Measurements from ENCODE around the gene DNM1.

DNA sequence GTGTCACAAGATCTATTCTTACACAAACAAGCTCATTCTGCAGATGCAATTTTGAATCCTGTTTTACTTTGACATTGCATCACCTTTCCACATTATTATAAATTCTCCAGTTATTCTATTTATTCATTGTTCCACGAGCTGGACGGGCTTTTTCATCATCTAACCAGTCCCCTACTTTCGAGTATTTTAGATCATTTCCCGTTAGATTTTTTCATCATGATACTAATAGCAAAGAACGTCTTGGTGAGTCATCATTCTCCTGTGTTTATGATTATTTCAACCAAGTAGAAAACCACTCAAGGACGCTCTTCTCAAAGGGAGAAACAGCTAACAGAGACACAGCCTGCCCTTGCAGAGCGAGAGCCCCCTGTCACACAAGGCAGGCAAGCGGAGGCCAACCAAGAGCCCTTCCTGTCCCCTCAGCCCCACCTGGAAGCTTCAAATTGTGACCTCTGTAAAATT is 28.0 kb upstream of the DNM1 start:
- TF ChIP-seq RCOR1 (conservative IDR thresholded peaks at IDR 0.05; ENCODE audit: low read depth, low read length) (no peak), EGR1 (IDR thresholded peaks at IDR 0.05; ENCODE audit: borderline replicate concordance in 1 of 2, low read depth in 2 of 2, low read length in 2 of 2) (no peak)
